Central memory CD8-positive, alpha-beta T cell (primary cell): ENCODE measurements around the gene ENPEP.

Experiments
- ATAC-seq: fragments of 150-1000 bp; cut with Tn5 transposase; replicated peaks from 2 replicates; pipeline ENCODE4 v1.10.0; 2022; ENCODE audit warnings: mild to moderate bottlenecking, moderate FRiP score, moderate number of reproducible peaks; ENCODE audit not compliant: poor library complexity, severe bottlenecking; ENCODE audit errors: extremely low read depth
- DNase-seq, 2 donors: peaks; one replicate each; pipeline ENCODE4 v3.0.0; 2021; ENCODE audit warnings: low spot score in 2 of 2
- H3K27ac Mint-ChIP-seq: one replicate; pipeline ENCODE4 v1.8.0; 2022; ENCODE audit warnings: low read depth, mild to moderate bottlenecking, moderate library complexity, mixed read lengths
- H3K27me3 Mint-ChIP-seq: one replicate; pipeline ENCODE4 v1.8.0; 2022; ENCODE audit warnings: mixed read lengths
- H3K36me3 Mint-ChIP-seq: one replicate; pipeline ENCODE4 v1.8.0; 2022; ENCODE audit warnings: mild to moderate bottlenecking, moderate library complexity, mixed read lengths; ENCODE audit not compliant: insufficient read depth
- H3K4me1 Mint-ChIP-seq: one replicate; pipeline ENCODE4 v1.8.0; 2022; ENCODE audit warnings: mixed read lengths
- H3K4me3 Mint-ChIP-seq: one replicate; pipeline ENCODE4 v1.8.0; 2022; ENCODE audit warnings: mild to moderate bottlenecking, moderate library complexity, mixed read lengths
- H3K9me3 Mint-ChIP-seq: one replicate; pipeline ENCODE4 v1.8.0; 2022; ENCODE audit warnings: mixed read lengths

The ENPEP gene

GRCh38 chr4:110512901-110513300, 36.9 kb downstream of the ENPEP start:
- ATAC-seq: no peak
- DNase-seq: no peak
- H3K27me3 Mint-ChIP-seq: no peaks in the 10 kb centered on the region
- H3K4me1 Mint-ChIP-seq: peaks cover 9% of the 10 kb centered on the region
- no peaks in the 10 kb centered on the region for H3K36me3 Mint-ChIP-seq
- H3K4me3 Mint-ChIP-seq: no peak overlapping the region
- H3K9me3 Mint-ChIP-seq: no peaks in the 10 kb centered on the region
- H3K27ac Mint-ChIP-seq: no peak overlapping the region

GRCh38 chr4:110514889-110515479, 39.0 kb downstream of the ENPEP start:
- DNase-seq: no peak
- peaks cover under 1% of the 10 kb centered on the region for H3K27me3 Mint-ChIP-seq
- H3K4me3 Mint-ChIP-seq: peak overlapping the region; percentile 13
- ATAC-seq: no peak
- peaks cover 9% of the 10 kb centered on the region for H3K4me1 Mint-ChIP-seq
- no peaks in the 10 kb centered on the region for H3K36me3 Mint-ChIP-seq
- H3K9me3 Mint-ChIP-seq: no peaks in the 10 kb centered on the region
- H3K27ac Mint-ChIP-seq: no peak overlapping the region

GRCh38 chr4:110515676-110516075, 39.7 kb downstream of the ENPEP start:
- ATAC-seq (peak; percentile 27), DNase-seq (no peak)
- Mint-ChIP-seq H3K27ac (peak overlapping the region; percentile 80), H3K36me3 (no peaks in the 10 kb centered on the region), H3K4me1 (peaks cover 9% of the 10 kb centered on the region), H3K9me3 (no peaks in the 10 kb centered on the region), H3K27me3 (peaks cover 8% of the 10 kb centered on the region), H3K4me3 (peak overlapping the region; percentile 89)

GRCh38 chr4:110516106-110516922, 40.4 kb downstream of the ENPEP start:
- H3K9me3 Mint-ChIP-seq: no peaks in the 10 kb centered on the region
- ATAC-seq (peak; percentile 79), DNase-seq (peak; percentile 56 to 57)
- peak overlapping the region; percentile 89 for H3K4me3 Mint-ChIP-seq
- H3K36me3 Mint-ChIP-seq: no peaks in the 10 kb centered on the region
- peaks cover 14% of the 10 kb centered on the region for H3K27me3 Mint-ChIP-seq
- H3K27ac Mint-ChIP-seq: peak overlapping the region; percentile 80
- H3K4me1 Mint-ChIP-seq: peaks cover 9% of the 10 kb centered on the region

- ATAC-seq (no peak), DNase-seq (no peak)
- Mint-ChIP-seq H3K36me3 (no peaks in the 10 kb centered on the region), H3K9me3 (no peaks in the 10 kb centered on the region), H3K4me1 (peaks cover 9% of the 10 kb centered on the region), H3K27me3 (peaks cover 37% of the 10 kb centered on the region), H3K27ac (no peak overlapping the region), H3K4me3 (no peak overlapping the region)
Measured at GRCh38 chr4:110518889-110519490, 43.0 kb downstream of the ENPEP start.

- Mint-ChIP-seq H3K9me3 (no peaks in the 10 kb centered on the region), H3K36me3 (no peaks in the 10 kb centered on the region), H3K4me3 (no peak overlapping the region), H3K27ac (no peak overlapping the region), H3K27me3 (peaks cover 38% of the 10 kb centered on the region), H3K4me1 (peaks cover under 1% of the 10 kb centered on the region)
- ATAC-seq: no peak
- no peak for DNase-seq
Measured at GRCh38 chr4:110520886-110521285, 44.9 kb downstream of the ENPEP start.

GRCh38 chr4:110526589-110526988, 50.6 kb downstream of the ENPEP start:
- Mint-ChIP-seq H3K9me3 (no peaks in the 10 kb centered on the region), H3K27me3 (peaks cover 51% of the 10 kb centered on the region), H3K4me1 (no peaks in the 10 kb centered on the region), H3K27ac (no peak overlapping the region), H3K4me3 (no peak overlapping the region), H3K36me3 (no peaks in the 10 kb centered on the region)
- DNase-seq: no peak
- no peak for ATAC-seq

GRCh38 chr4:110527156-110527555, 51.2 kb downstream of the ENPEP start:
- Mint-ChIP-seq H3K36me3 (no peaks in the 10 kb centered on the region), H3K9me3 (no peaks in the 10 kb centered on the region), H3K4me3 (no peak overlapping the region), H3K27ac (no peak overlapping the region), H3K4me1 (no peaks in the 10 kb centered on the region), H3K27me3 (peaks cover 51% of the 10 kb centered on the region)
- DNase-seq: no peak
- ATAC-seq: peak; percentile 14

- no peaks in the 10 kb centered on the region for H3K9me3 Mint-ChIP-seq
- DNase-seq (no peak), ATAC-seq (no peak)
- no peaks in the 10 kb centered on the region for H3K36me3 Mint-ChIP-seq
- no peak overlapping the region for H3K4me3 Mint-ChIP-seq
- peaks cover 69% of the 10 kb centered on the region for H3K27me3 Mint-ChIP-seq
- no peak overlapping the region for H3K27ac Mint-ChIP-seq
- H3K4me1 Mint-ChIP-seq: peaks cover 5% of the 10 kb centered on the region
Measured at GRCh38 chr4:110532901-110533589, 57.1 kb downstream of the ENPEP start.

GRCh38 chr4:110533590-110533910, 57.6 kb downstream of the ENPEP start:
- Mint-ChIP-seq H3K27ac (no peak overlapping the region), H3K36me3 (no peaks in the 10 kb centered on the region), H3K9me3 (no peaks in the 10 kb centered on the region), H3K27me3 (peaks cover 69% of the 10 kb centered on the region), H3K4me3 (no peak overlapping the region), H3K4me1 (peaks cover 5% of the 10 kb centered on the region)
- ATAC-seq: no peak
- DNase-seq: no peak

GRCh38 chr4:110533940-110534339, 58.0 kb downstream of the ENPEP start:
- H3K4me1 Mint-ChIP-seq: peaks cover 5% of the 10 kb centered on the region
- H3K36me3 Mint-ChIP-seq: no peaks in the 10 kb centered on the region
- DNase-seq: no peak
- no peak for ATAC-seq
- no peaks in the 10 kb centered on the region for H3K9me3 Mint-ChIP-seq
- H3K27me3 Mint-ChIP-seq: peaks cover 67% of the 10 kb centered on the region
- H3K27ac Mint-ChIP-seq: no peak overlapping the region
- no peak overlapping the region for H3K4me3 Mint-ChIP-seq

- no peak overlapping the region for H3K27ac Mint-ChIP-seq
- H3K36me3 Mint-ChIP-seq: no peaks in the 10 kb centered on the region
- no peak for ATAC-seq
- no peak for DNase-seq
- H3K4me3 Mint-ChIP-seq: no peak overlapping the region
- H3K27me3 Mint-ChIP-seq: peaks cover 29% of the 10 kb centered on the region
- no peaks in the 10 kb centered on the region for H3K9me3 Mint-ChIP-seq
- H3K4me1 Mint-ChIP-seq: no peaks in the 10 kb centered on the region
Measured at GRCh38 chr4:110540581-110540980, 64.6 kb downstream of the ENPEP start.
